Stimulated activated CD4-positive, alpha-beta T cell treated with anti-CD3 and anti-CD28 coated beads, Interleukin-2, amount 100 ng/mL, for 48 hours (primary cell): ENCODE measurements around the gene RAI2.

Experiments used
- DNase-seq, 2 donors: peaks; one replicate each; pipeline ENCODE4 v3.0.0-alpha.2; 2020

RAI2 gene

DNA sequence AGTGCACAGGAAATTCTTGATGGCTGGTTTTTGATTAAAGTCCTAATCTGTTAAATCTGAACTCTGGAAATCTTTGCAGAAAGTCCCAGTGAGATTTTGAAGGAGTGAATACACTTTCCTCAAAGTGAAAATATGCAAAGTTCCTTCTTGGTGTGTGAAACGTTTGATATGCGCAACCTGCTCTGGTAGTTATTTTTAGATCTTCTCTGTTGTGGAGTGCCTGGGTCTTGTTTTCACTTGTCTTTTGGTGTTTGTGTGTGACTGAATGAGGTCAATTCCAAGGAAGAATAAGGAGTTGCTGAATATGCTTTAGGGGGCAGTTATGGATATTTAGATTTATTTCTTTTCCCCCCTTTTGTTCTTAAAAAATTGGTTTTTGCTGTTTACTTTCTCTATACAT, 82.1 kb downstream of the RAI2 start:
- DNase-seq: no peak

DNA sequence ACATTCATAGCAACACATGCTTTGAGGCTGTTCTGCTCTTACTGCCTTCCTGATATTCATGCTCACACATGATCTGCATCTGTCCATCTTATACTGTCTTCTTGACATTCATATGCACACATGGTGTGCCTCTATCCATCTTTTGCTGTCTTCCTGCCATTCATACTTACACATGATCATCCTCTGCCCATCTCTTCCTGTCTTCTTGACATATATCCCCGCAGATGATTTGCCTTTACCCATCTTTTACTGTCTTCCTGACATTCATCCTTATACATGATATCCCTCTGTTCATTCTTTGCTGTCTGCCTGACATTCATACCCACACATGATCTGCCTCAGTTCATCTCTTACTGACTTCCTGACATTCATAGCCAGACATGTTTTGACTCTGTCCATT, 87.0 kb downstream of the RAI2 start:
- no peak for DNase-seq

GRCh38 chrX:17773221-17773876, 87.7 kb downstream of the RAI2 start:
- no peak for DNase-seq

- no peak for DNase-seq
Measured at GRCh38 chrX:17769701-17770269, 91.3 kb downstream of the RAI2 start.

GRCh38 chrX:17768997-17769396, 92.1 kb downstream of the RAI2 start:
- no peak for DNase-seq

GRCh38 chrX:17767734-17768133, 93.4 kb downstream of the RAI2 start:
- no peak for DNase-seq

DNA sequence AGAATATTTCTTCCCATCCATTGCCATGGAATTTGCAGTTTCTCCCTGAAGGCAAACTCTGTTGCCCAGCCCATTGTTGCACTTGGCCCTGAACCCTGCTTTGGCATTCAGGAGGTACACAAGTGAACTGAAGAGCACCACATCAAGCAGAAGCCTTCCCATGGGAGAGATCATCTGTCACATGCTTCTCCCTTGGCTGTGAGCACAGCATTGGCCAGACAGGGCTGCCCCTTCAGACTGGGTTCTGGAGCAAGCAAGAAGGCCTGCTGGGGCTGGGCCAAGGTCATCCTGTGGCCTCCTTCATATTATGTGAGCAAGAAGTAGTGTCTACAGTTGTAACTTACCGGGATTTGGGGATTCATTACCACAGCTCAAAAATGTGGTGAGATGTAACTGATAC, 101.1 kb downstream of the RAI2 start:
- DNase-seq: no peak

DNA sequence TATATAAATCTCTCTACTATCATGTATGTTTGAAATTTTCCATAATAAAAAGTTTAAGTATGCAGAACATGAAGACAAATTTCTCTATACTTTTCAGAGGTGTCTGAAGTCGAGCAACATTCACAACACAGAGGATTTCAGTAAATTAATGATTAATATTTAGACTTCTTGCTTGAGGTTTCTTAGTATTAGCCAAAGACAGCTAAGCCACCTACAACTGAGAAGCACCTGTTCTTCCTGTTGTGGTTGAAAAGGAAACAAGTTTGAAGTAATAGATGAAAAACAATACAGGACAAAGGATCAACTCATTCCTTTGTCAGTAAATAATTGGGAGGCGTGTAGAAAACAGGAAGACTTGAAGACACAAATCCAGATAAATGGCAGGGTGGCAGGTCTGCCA, 102.7 kb downstream of the RAI2 start:
- no peak for DNase-seq

DNA sequence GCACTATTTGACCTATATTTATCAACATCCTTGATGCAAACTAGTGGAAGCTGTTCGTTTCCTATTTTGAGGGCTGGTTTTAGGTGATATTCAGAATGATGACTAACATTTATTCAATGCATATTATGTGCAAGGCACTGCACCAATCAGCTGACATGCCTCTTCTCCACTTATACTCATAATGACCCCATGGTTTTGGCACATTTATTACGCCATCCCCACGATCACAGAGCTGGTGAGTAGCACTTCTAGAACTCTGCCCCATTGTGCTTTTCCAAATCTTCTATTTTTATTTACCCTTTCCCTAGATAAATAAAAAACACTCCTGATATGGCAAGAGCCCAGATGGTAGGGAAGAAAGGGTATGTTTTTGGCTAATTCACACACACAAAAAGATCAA, 110.7 kb downstream of the RAI2 start:
- no peak for DNase-seq
